HG02973 (cell line): ENCODE results near the gene PLCH1.
"Not testable (repeated sequence)": the region's sequence is repeated elsewhere in the genome, so short reads cannot be mapped to it uniquely, and the experiment has no call there.

Source experiments
- ATAC-seq: cut with Tn5 transposase; IDR thresholded peaks from one replicate; pipeline ENCODE4 v1.9.1; 2021; ENCODE audit warnings: moderate library complexity; ENCODE audit not compliant: unreplicated experiment

PLCH1 gene

GRCh38 chr3:155425396-155425795 lies 319.5 kb downstream of the PLCH1 start:
- no peak for ATAC-seq

GRCh38 chr3:155424323-155424710 lies 320.6 kb downstream of the PLCH1 start:
- no peak for ATAC-seq

GRCh38 chr3:155423526-155424322 lies 321.1 kb downstream of the PLCH1 start:
- no peak for ATAC-seq

- ATAC-seq, result no peak
These were observed 323.9 kb downstream of the PLCH1 start for GRCh38 chr3:155420881-155421486.

GRCh38 chr3:155420406-155420805 lies 324.5 kb downstream of the PLCH1 start:
- no peak for ATAC-seq

GRCh38 chr3:155418407-155418806 lies 326.5 kb downstream of the PLCH1 start:
- no peak for ATAC-seq

- no peak for ATAC-seq
These were observed 327.8 kb downstream of the PLCH1 start for GRCh38 chr3:155417119-155417517.

GRCh38 chr3:155416500-155417118 lies 328.3 kb downstream of the PLCH1 start:
- ATAC-seq, result no peak

- ATAC-seq, result no peak
These were observed 332.0 kb downstream of the PLCH1 start for GRCh38 chr3:155412904-155413303.

- ATAC-seq, result no peak
These were observed 333.2 kb downstream of the PLCH1 start for GRCh38 chr3:155411500-155412223.

GRCh38 chr3:155409336-155409735 lies 335.5 kb downstream of the PLCH1 start:
- ATAC-seq, result no peak

GRCh38 chr3:155407971-155408370 lies 336.9 kb downstream of the PLCH1 start:
- no peak for ATAC-seq

- ATAC-seq, result no peak
These were observed 337.5 kb downstream of the PLCH1 start for GRCh38 chr3:155407331-155407730.

- ATAC-seq, result no peak
These were observed 340.4 kb downstream of the PLCH1 start for GRCh38 chr3:155404486-155404885.

GRCh38 chr3:155402656-155403055 lies 342.2 kb downstream of the PLCH1 start:
- no peak for ATAC-seq

GRCh38 chr3:155398046-155398445 lies 346.8 kb downstream of the PLCH1 start:
- ATAC-seq, result no peak

- ATAC-seq, result not testable (repeated sequence)
These were observed 350.0 kb downstream of the PLCH1 start for GRCh38 chr3:155394896-155395295.

GRCh38 chr3:155394240-155394639 lies 350.6 kb downstream of the PLCH1 start:
- no peak for ATAC-seq

- no peak for ATAC-seq
These were observed 351.6 kb downstream of the PLCH1 start for GRCh38 chr3:155393316-155393715.

- ATAC-seq, result no peak
These were observed 352.7 kb downstream of the PLCH1 start for GRCh38 chr3:155392138-155392537.

GRCh38 chr3:155391551-155391958 lies 353.3 kb downstream of the PLCH1 start:
- no peak for ATAC-seq
